HCT116 (cell line): Measurements from ENCODE around the gene ZFP1. TPM values are rescaled to one million over a fixed set of nuclear protein-coding genes. Genes with fewer than 3 reads are reported as not detected.

ENCODE experiments used
- ATAC-seq: fragments of 200-7000 bp; cut with Tn5 transposase; 2 replicates; pipeline ENCODE4 v1.9.1; 2020; ENCODE audit warnings: mild to moderate bottlenecking, moderate library complexity
- Bru-seq: library from RNA; stranded (reverse); fragments of 400-500 nt; gene quantifications from one replicate; lab custom pipeline; 2021; lab: Mats Ljungman, UMichigan
- BruChase-seq, 2 experiments: library from RNA; stranded (reverse); fragments of 400-500 nt; gene quantifications; one replicate each; lab custom pipeline; 2021; lab: Mats Ljungman, UMichigan
- BruUV-seq: library from RNA; stranded (reverse); fragments of 400-500 nt; replicated peaks from 2 replicates; lab custom pipeline; 2021; lab: Mats Ljungman, UMichigan
- CTCF ChIA-PET: fragments of 300-600 bp; sonication (Branson Sonifier 250); formaldehyde crosslinking; loops from one replicate; lab custom pipeline; 2021; ENCODE audit warnings: antibody characterized with exemption; lab: Charles Lee
- POLR2A ChIA-PET: fragments of 300-600, 350-600 bp; sonication (Branson Sonifier 250); formaldehyde crosslinking; loops from one replicate; lab custom pipeline; 2021; ENCODE audit warnings: antibody characterized with exemption; lab: Charles Lee
- RAD21 ChIA-PET, 2 experiments: fragments of 300-600 bp; sonication (Branson Sonifier 250); formaldehyde crosslinking; loops; one replicate each; lab custom pipeline; 2023; ENCODE audit warnings: low total read pairs in 2 of 2; ENCODE audit not compliant: uncharacterized antibody in 2 of 2, unreplicated experiment in 2 of 2, low non-redundant PET in 1 of 2; lab: Charles Lee
- DNase-seq: peaks from one replicate; pipeline ENCODE4 v3.0.0-alpha.2; 2010; ENCODE audit warnings: low read depth, low spot score
- H2AFZ ChIP-seq: fragments of 200-600 bp; shearing (Covaris generic), sonication (generic); 2 replicates; pipeline ENCODE4 v1.6.1; 2017; ENCODE audit warnings: low read depth, mixed run types, mixed read lengths, antibody characterized with exemption, low read length; ENCODE audit not compliant: poor library complexity, severe bottlenecking
- H3K27ac ChIP-seq: 2 replicates; pipeline ENCODE4 v1.5.1; 2012; ENCODE audit warnings: low read depth, low read length
- H3K27me3 ChIP-seq: fragments of 200-600 bp; sonication (generic); 2 replicates; pipeline ENCODE4 v1.6.1; 2016; ENCODE audit warnings: mixed run types, low read length, mixed read lengths; ENCODE audit not compliant: insufficient read depth
- H3K36me3 ChIP-seq, 2 experiments: fragments of 200-500 bp in 1 of 2; fragments of 200-600 bp in 1 of 2; sonication (Bioruptor generic) in 1 of 2; sonication (generic) in 1 of 2; 2 replicates each; pipeline versions ENCODE4 v1.5.1 to v1.6.1; 2014 to 2016; ENCODE audit warnings: low read length in 2 of 2, inconsistent platforms in 1 of 2, mixed read lengths in 1 of 2, mixed run types in 1 of 2; ENCODE audit not compliant: insufficient read depth in 2 of 2, control insufficient read depth in 1 of 2
- H3K4me1 ChIP-seq, 2 experiments: fragments of 200-600 bp in 1 of 2; sonication (generic) in 1 of 2; 2 replicates each; pipeline versions ENCODE4 v1.5.1 to v1.6.1; 2012 to 2017; ENCODE audit warnings: low read length in 2 of 2, inconsistent platforms in 1 of 2, mild to moderate bottlenecking in 1 of 2, mixed read lengths in 1 of 2, mixed run types in 1 of 2, moderate library complexity in 1 of 2; ENCODE audit not compliant: insufficient read depth in 2 of 2, control insufficient read depth in 1 of 2
- H3K4me2 ChIP-seq: fragments of 200-600 bp; sonication (generic); 2 replicates; pipeline ENCODE4 v1.6.1; 2017; ENCODE audit warnings: mixed run types, low read length, mixed read lengths
- H3K4me3 ChIP-seq, 2 experiments: fragments of 200-600 bp in 1 of 2; sonication (generic) in 1 of 2; replicated peaks in 1 of 2; 2 replicates each; pipeline ENCODE4 v1.5.1; 2011 to 2016; ENCODE audit warnings: low read length in 2 of 2, control low read depth in 1 of 2, low read depth in 1 of 2, mild to moderate bottlenecking in 1 of 2, mixed read lengths in 1 of 2, mixed run types in 1 of 2
- H3K79me2 ChIP-seq: fragments of 200-600 bp; sonication (generic); 2 replicates; pipeline ENCODE4 v1.6.1; 2017; ENCODE audit warnings: mild to moderate bottlenecking, mixed run types, low read length, moderate library complexity, mixed read lengths; ENCODE audit not compliant: insufficient read depth
- H3K9ac ChIP-seq: fragments of 200-600 bp; sonication (generic); 2 replicates; pipeline ENCODE4 v1.6.1; 2016; ENCODE audit warnings: low read length, mixed read lengths
- H3K9me2 ChIP-seq: fragments of 200-600 bp; sonication (generic), shearing (Covaris generic); 2 replicates; pipeline ENCODE4 v1.6.1; 2017; ENCODE audit warnings: mixed run types, mild to moderate bottlenecking, moderate library complexity; ENCODE audit not compliant: insufficient read depth
- H3K9me3 ChIP-seq, 2 experiments: fragments of 200-500 bp in 1 of 2; fragments of 200-600 bp in 1 of 2; sonication (Bioruptor generic) in 1 of 2; sonication (generic) in 1 of 2; 2 replicates each; pipeline ENCODE4 v1.6.1; 2014 to 2017; ENCODE audit warnings: low read length in 2 of 2, mixed read lengths in 2 of 2, inconsistent platforms in 1 of 2, low read depth in 1 of 2, mild to moderate bottlenecking in 1 of 2, mixed run types in 1 of 2, moderate library complexity in 1 of 2; ENCODE audit not compliant: control insufficient read depth in 1 of 2, insufficient read depth in 1 of 2
- H4K20me1 ChIP-seq: fragments of 200-600 bp; sonication (generic), shearing (Covaris generic); 2 replicates; pipeline ENCODE4 v1.6.1; 2017; ENCODE audit warnings: mixed run types, mild to moderate bottlenecking, moderate library complexity; ENCODE audit not compliant: insufficient read depth
- CBX3 ChIP-seq: IDR thresholded peaks from 2 replicates; pipeline ENCODE4 v1.6.1; 2012; ENCODE audit warnings: low read depth
- CEBPB ChIP-seq: IDR thresholded peaks from 2 replicates; pipeline ENCODE4 v1.6.1; 2012; ENCODE audit warnings: low read depth
- EZH2phosphoT487 ChIP-seq: fragments of 200-600 bp; IDR thresholded peaks from 2 replicates; pipeline ENCODE4 v1.6.1; 2018; ENCODE audit warnings: antibody characterized with exemption, borderline replicate concordance
- JUND ChIP-seq: IDR thresholded peaks from 2 replicates; pipeline ENCODE4 v1.6.1; 2012
- POLR2A ChIP-seq: IDR thresholded peaks from 2 replicates; pipeline ENCODE4 v1.7.0; 2011; ENCODE audit warnings: borderline replicate concordance; ENCODE audit not compliant: insufficient read depth, insufficient read length; ENCODE audit errors: extremely low read depth
- POLR2AphosphoS5 ChIP-seq: IDR thresholded peaks from 2 replicates; pipeline ENCODE4 v1.6.1; 2011; ENCODE audit warnings: mild to moderate bottlenecking, low read depth, low read length, moderate library complexity
- RAD21 ChIP-seq: IDR thresholded peaks from 2 replicates; pipeline ENCODE4 v1.6.1; 2012; ENCODE audit warnings: low read depth, mild to moderate bottlenecking
- SIN3A ChIP-seq: IDR thresholded peaks from 2 replicates; pipeline ENCODE4 v1.6.1; 2012; ENCODE audit warnings: low read depth
- SP1 ChIP-seq: IDR thresholded peaks from 2 replicates; pipeline ENCODE4 v1.6.1; 2012; ENCODE audit warnings: low read depth
- SRF ChIP-seq: IDR thresholded peaks from 2 replicates; pipeline ENCODE4 v1.6.1; 2012; ENCODE audit warnings: low read depth
- YY1 ChIP-seq: IDR thresholded peaks from 2 replicates; pipeline ENCODE4 v1.6.1; 2011; ENCODE audit warnings: low read length, low read depth, moderate library complexity, mild to moderate bottlenecking; ENCODE audit not compliant: insufficient replicate concordance; ENCODE audit errors: extremely low read depth
- ZFX ChIP-seq: fragments of 450-650 bp; IDR thresholded peaks from 2 replicates; pipeline ENCODE4 v1.6.1; 2017
- ZNF274 ChIP-seq: fragments of 200-500 bp; sonication (Bioruptor generic); IDR thresholded peaks from 2 replicates; pipeline ENCODE4 v1.6.1; 2014; ENCODE audit warnings: mild to moderate bottlenecking, low read depth, low read length, inconsistent platforms
- intact Hi-C: fragments of 100-400 bp; cut with micrococcal nuclease; formaldehyde crosslinking; loops from 2 replicates; pipeline ENCODE4 v1.10.0; 2022
- long read RNA-seq: library from polyadenylated mRNA; unstranded; transcript quantifications from one replicate; pipeline ENCODE4 v2.0.0, GENCODE V29; 2021; ENCODE audit not compliant: unreplicated experiment
- polyA plus RNA-seq: library from polyadenylated mRNA; unstranded; fragments of >200 nt; gene quantifications from 2 replicates; pipeline ENCODE4 v1.2.1, GENCODE V29; 2012; ENCODE audit warnings: missing spikeins
- total RNA-seq: library from RNA; stranded (reverse); gene quantifications from one replicate; pipeline ENCODE4 v1.2.1, GENCODE V29; 2021; ENCODE audit not compliant: unreplicated experiment
- TF ChIP-seq, protein P1 (sequence below), 3 experiments: fragments of 200-600 bp in 1 of 3; sonication (generic) in 1 of 3; IDR thresholded peaks in 2 of 3; conservative IDR thresholded peaks in 1 of 3; 2 replicates each; pipeline ENCODE4 v1.5.1; 2012 to 2017; ENCODE audit warnings: low read depth in 2 of 3, low read length in 2 of 3, antibody characterized with exemption in 1 of 3, borderline replicate concordance in 1 of 3, control low read depth in 1 of 3, mild to moderate bottlenecking in 1 of 3, mixed read lengths in 1 of 3, mixed run types in 1 of 3, moderate library complexity in 1 of 3; ENCODE audit not compliant: insufficient read depth in 1 of 3
- TF ChIP-seq, protein P2 (sequence below): IDR thresholded peaks from 2 replicates; pipeline ENCODE4 v1.6.1; 2012
- TF ChIP-seq, protein P3 (sequence below): IDR thresholded peaks from 2 replicates; pipeline ENCODE4 v1.6.1; 2012
- TF ChIP-seq, protein P4 (sequence below): IDR thresholded peaks from 2 replicates; pipeline ENCODE4 v1.6.1; 2011; ENCODE audit warnings: mild to moderate bottlenecking, low read length, moderate library complexity; ENCODE audit not compliant: insufficient replicate concordance; ENCODE audit errors: extremely low read depth

Gene ZFP1
- 12.8 TPM for total RNA-seq
- polyA plus RNA-seq: 6.2 and 7.1 TPM in 2 replicates
- percentile 59 among the genes with signal in this experiment for Bru-seq, nascent RNA
- percentile 63 among the genes with signal in this experiment for BruChase-seq, experiment 1, labeled RNA remaining after a 6-hour chase
- percentile 72 among the genes with signal in this experiment for BruChase-seq, experiment 2, labeled RNA remaining after a 2-hour chase
- long read RNA-seq, transcript ZFP1-209 (4 exons, 1,457 nt): major isoform, 12 of 32 reads
- long read RNA-seq, partial matches to known transcripts: 2 of 32 reads
- long read RNA-seq, other reads (novel, unspliced or antisense): 15 of 32 reads

DNA sequence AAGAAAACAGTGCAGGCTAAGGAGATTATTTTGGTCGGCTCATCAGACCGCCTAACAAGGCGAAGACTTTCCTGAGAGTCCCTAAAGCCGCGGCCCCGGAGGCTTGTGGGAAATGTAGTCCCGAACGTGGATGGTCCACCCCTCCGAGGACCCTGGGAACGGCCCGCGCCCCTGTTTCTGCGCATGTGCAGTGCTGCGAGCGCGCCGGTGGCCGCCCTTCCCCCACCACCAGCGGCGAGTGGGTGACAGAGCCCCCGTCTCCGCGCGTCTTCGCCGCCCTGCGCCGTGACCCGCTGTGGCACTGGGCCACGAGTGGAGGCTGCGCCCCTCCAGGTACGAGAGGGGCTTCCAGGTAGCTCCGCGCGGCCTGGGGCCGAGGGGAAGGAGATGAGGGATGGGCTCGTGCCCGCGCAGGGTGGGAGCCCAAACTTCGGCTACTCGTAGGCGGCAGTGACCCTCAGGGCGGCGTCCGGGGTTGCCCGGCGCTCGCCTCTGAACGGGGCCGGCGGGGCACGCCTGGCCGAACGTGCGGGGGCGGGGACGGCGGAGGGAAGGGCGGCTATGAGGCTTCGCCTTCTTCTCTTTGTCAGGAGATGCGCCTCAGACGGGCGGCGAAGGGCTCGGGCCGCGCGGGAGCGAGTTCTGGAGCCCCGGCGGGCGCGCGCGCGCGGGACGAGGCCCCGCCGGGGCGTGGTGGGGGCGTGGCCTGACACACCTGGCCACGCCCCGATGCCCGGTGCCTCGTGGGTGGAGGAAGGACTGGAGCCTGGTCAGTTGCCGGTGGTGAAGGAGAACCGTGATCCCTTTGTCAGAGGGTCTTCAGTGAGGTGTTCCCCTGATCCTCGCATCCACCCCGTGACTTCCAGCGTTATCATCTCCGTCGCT, at the start of gene ZFP1:
Gene ZFP1, plus strand, starts transcription at position 214 of the 885 bp plus-strand sequence. CDS start 4,428 bp downstream, outside the sequence.
- intact Hi-C loops: no loop called here
- peaks cover 39% of the 10 kb centered on the region for H3K79me2 ChIP-seq
- TF ChIP-seq JUND: no peak
- TF ChIP-seq EZH2phosphoT487: no peak
- TF ChIP-seq, protein P1, sequence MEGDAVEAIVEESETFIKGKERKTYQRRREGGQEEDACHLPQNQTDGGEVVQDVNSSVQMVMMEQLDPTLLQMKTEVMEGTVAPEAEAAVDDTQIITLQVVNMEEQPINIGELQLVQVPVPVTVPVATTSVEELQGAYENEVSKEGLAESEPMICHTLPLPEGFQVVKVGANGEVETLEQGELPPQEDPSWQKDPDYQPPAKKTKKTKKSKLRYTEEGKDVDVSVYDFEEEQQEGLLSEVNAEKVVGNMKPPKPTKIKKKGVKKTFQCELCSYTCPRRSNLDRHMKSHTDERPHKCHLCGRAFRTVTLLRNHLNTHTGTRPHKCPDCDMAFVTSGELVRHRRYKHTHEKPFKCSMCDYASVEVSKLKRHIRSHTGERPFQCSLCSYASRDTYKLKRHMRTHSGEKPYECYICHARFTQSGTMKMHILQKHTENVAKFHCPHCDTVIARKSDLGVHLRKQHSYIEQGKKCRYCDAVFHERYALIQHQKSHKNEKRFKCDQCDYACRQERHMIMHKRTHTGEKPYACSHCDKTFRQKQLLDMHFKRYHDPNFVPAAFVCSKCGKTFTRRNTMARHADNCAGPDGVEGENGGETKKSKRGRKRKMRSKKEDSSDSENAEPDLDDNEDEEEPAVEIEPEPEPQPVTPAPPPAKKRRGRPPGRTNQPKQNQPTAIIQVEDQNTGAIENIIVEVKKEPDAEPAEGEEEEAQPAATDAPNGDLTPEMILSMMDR (IDR thresholded peaks at IDR 0.05 in 2 of 3, conservative IDR thresholded peaks at IDR 0.05 in 1 of 3; ENCODE audit: borderline replicate concordance in 1 of 3, insufficient read depth in 1 of 3, low read depth in 2 of 3, low read length in 2 of 3): no peak
- peak; percentile 83 for TF ChIP-seq SP1
- TF ChIP-seq SRF: no peak
- TF ChIP-seq, protein P2, sequence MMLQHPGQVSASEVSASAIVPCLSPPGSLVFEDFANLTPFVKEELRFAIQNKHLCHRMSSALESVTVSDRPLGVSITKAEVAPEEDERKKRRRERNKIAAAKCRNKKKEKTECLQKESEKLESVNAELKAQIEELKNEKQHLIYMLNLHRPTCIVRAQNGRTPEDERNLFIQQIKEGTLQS: no peak
- peak; percentile 42 for TF ChIP-seq POLR2A
- peak; percentile 79 for TF ChIP-seq POLR2AphosphoS5
- peak; percentile 56; the same call in 1 of the 2 replicates for TF ChIP-seq SIN3A
- TF ChIP-seq, protein P3, sequence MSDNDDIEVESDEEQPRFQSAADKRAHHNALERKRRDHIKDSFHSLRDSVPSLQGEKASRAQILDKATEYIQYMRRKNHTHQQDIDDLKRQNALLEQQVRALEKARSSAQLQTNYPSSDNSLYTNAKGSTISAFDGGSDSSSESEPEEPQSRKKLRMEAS: peak; percentile 65
- TF ChIP-seq YY1: peak; percentile 52
- no peak for TF ChIP-seq CBX3
- TF ChIP-seq ZNF274: no peak
- TF ChIP-seq RAD21: 0 out of 2 replicates have a peak, but pooled peaks have one; percentile 7
- TF ChIP-seq ZFX: peak; percentile 63; the same call in 1 of the 2 replicates
- no peak for TF ChIP-seq CEBPB
- TF ChIP-seq, protein P4, sequence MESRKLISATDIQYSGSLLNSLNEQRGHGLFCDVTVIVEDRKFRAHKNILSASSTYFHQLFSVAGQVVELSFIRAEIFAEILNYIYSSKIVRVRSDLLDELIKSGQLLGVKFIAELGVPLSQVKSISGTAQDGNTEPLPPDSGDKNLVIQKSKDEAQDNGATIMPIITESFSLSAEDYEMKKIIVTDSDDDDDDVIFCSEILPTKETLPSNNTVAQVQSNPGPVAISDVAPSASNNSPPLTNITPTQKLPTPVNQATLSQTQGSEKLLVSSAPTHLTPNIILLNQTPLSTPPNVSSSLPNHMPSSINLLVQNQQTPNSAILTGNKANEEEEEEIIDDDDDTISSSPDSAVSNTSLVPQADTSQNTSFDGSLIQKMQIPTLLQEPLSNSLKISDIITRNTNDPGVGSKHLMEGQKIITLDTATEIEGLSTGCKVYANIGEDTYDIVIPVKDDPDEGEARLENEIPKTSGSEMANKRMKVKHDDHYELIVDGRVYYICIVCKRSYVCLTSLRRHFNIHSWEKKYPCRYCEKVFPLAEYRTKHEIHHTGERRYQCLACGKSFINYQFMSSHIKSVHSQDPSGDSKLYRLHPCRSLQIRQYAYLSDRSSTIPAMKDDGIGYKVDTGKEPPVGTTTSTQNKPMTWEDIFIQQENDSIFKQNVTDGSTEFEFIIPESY: no peak

More for the DNA sequence above, at the start of gene ZFP1:
- H3K27me3 ChIP-seq: no peaks in the 10 kb centered on the region
- RAD21 ChIA-PET: no interaction called here
- ATAC-seq (peak; percentile 90), DNase-seq (peak; percentile 86)
- H3K36me3 ChIP-seq: peaks cover 0 to 19% of the 10 kb centered on the region in 2 experiments; a peak in 2 of 4 replicates
- peak within 1 kb of the TSS; percentile 71 to 75 for H3K4me3 ChIP-seq
- H3K9me3 ChIP-seq: peaks cover 12 to 26% of the 10 kb centered on the region in 2 experiments; a peak in 2 of 4 replicates
- BruUV-seq: no TSS peak
- CTCF ChIA-PET: interaction anchor here (0.7 to 1.9 kb wide), 2 partner anchors 37 to 150 kb away, joined by 3 to 4 read pairs; partner anchors contain the start of gene ZNRF1
- H3K27ac ChIP-seq: peak within 1 kb of the TSS; percentile 92
- H2AFZ ChIP-seq: peak within 1 kb of the TSS; percentile 97
- peak within 1 kb of the TSS; percentile 98 for H3K4me2 ChIP-seq
- no peaks in the 10 kb centered on the region for H3K9me2 ChIP-seq
- POLR2A ChIA-PET: no interaction called here
- peaks cover 4 to 14% of the 10 kb centered on the region in 2 experiments; a peak in 3 of 4 replicates for H3K4me1 ChIP-seq
- H3K9ac ChIP-seq: peak within 1 kb of the TSS; percentile 82
- H4K20me1 ChIP-seq: no peaks in the 10 kb centered on the region
